Lower lobe of right lung (tissue), 2 donors: Measurements from ENCODE around the gene DNAJC6. TPM values are rescaled to one million over a fixed set of nuclear protein-coding genes. Genes with fewer than 3 reads are reported as not detected.

Experiments
- ATAC-seq, 2 donors: fragments of 200-7000 bp; cut with Tn5 transposase; one replicate each; pipeline ENCODE4 v1.9.1; 2020 to 2022; ENCODE audit warnings: mild to moderate bottlenecking in 2 of 2, moderate library complexity in 2 of 2
- DNase-seq: peaks from one replicate; pipeline ENCODE4 v3.0.0-alpha.2; 2020
- H3K27ac ChIP-seq: fragments of 200-600 bp; one replicate; pipeline ENCODE4 v1.8.0; 2022
- H3K27me3 ChIP-seq: fragments of 200-600 bp; one replicate; pipeline ENCODE4 v1.8.0; 2022; ENCODE audit warnings: low read depth
- H3K36me3 ChIP-seq: fragments of 200-600 bp; one replicate; pipeline ENCODE4 v1.8.0; 2022; ENCODE audit warnings: mild to moderate bottlenecking
- H3K4me1 ChIP-seq: fragments of 200-600 bp; one replicate; pipeline ENCODE4 v1.8.0; 2022
- H3K4me3 ChIP-seq: fragments of 200-600 bp; one replicate; pipeline ENCODE4 v1.8.0; 2022; ENCODE audit warnings: mild to moderate bottlenecking
- H3K9me3 ChIP-seq: fragments of 200-600 bp; one replicate; pipeline ENCODE4 v1.8.0; 2022
- intact Hi-C: fragments of 100-400 bp; cut with DNase I; formaldehyde crosslinking; loops from one replicate; pipeline ENCODE4 v1.11.0; 2022
- total RNA-seq: library from RNA; stranded (reverse); fragmentation: NEBNext Ultra II Directional; extraction: Animal tissue kit (Norgen Biotek cat#: 25700); gene quantifications from one replicate; pipeline ENCODE4 v1.2.1, GENCODE V29; 2021
- TF ChIP-seq, protein P1 (sequence below): fragments of 200-600 bp; IDR thresholded peaks from one replicate; pipeline ENCODE4 v1.8.0; 2022; ENCODE audit warnings: antibody characterized with exemption, mild to moderate bottlenecking
- donor health status: DM: no; HTN: yes; CAD: no; lungs with severe emphysema.

DNAJC6 gene
- total RNA-seq, 1 donor from 2014 or later: 10.5 TPM

- no peak for DNase-seq
- H3K9me3 ChIP-seq: no peaks in the 10 kb centered on the region
- H3K27ac ChIP-seq: no peak overlapping the region
Measured at GRCh38 chr1:65393928-65394327, 84.6 kb downstream of the DNAJC6 start.

DNA sequence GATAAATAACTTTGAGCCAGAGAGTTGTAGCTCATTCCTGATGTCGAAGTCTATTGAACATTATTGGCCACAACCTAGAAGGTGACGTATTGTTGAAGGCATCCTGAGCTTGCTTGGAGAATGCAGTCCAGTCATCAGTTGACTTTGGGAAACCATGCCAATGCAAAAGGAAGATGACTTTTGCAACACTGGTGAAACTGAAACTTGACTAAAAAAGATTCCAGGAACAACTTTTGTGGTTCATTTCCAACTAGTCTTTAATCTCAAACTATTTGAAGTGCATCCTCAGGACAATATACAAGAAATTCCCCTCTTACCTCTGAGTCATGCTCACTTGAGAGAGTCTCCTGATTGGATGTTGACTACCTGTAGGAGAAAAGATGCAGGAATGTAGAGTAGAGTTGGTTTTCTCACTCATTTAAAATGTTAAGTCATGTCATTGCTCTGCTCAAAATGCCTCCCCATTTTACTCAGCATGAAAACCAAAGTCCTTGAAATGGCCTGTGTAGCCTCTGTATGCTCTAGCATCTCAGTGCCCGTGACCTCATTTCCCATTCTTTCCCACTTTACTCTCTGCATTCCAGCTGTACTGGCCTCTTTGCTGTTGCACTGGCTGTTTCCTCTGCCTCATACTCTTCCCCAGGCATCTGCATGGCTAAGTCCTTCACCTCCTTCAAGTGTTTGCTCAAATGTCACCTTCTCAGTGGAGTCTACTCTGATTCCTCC, 86.7 kb downstream of the DNAJC6 start:
- intact Hi-C loops: no loop called here
- no peak overlapping the region for H3K4me3 ChIP-seq
- no peaks in the 10 kb centered on the region for H3K4me1 ChIP-seq
- no peak overlapping the region for H3K27ac ChIP-seq
- DNase-seq: no peak
- TF ChIP-seq, protein P1, sequence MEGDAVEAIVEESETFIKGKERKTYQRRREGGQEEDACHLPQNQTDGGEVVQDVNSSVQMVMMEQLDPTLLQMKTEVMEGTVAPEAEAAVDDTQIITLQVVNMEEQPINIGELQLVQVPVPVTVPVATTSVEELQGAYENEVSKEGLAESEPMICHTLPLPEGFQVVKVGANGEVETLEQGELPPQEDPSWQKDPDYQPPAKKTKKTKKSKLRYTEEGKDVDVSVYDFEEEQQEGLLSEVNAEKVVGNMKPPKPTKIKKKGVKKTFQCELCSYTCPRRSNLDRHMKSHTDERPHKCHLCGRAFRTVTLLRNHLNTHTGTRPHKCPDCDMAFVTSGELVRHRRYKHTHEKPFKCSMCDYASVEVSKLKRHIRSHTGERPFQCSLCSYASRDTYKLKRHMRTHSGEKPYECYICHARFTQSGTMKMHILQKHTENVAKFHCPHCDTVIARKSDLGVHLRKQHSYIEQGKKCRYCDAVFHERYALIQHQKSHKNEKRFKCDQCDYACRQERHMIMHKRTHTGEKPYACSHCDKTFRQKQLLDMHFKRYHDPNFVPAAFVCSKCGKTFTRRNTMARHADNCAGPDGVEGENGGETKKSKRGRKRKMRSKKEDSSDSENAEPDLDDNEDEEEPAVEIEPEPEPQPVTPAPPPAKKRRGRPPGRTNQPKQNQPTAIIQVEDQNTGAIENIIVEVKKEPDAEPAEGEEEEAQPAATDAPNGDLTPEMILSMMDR: no peak
- no peaks in the 10 kb centered on the region for H3K36me3 ChIP-seq
- peak; percentile 83 for ATAC-seq
- H3K9me3 ChIP-seq: no peaks in the 10 kb centered on the region
- H3K27me3 ChIP-seq: no peaks in the 10 kb centered on the region

More at GRCh38 chr1:65393928-65394327, 84.6 kb downstream of the DNAJC6 start:
- H3K27me3 ChIP-seq: no peaks in the 10 kb centered on the region
- H3K36me3 ChIP-seq: peaks cover 4% of the 10 kb centered on the region
- ATAC-seq: no peak
- intact Hi-C loops: no loop called here
- no peaks in the 10 kb centered on the region for H3K4me1 ChIP-seq
- TF ChIP-seq, protein P1: no peak
- no peak overlapping the region for H3K4me3 ChIP-seq

DNA sequence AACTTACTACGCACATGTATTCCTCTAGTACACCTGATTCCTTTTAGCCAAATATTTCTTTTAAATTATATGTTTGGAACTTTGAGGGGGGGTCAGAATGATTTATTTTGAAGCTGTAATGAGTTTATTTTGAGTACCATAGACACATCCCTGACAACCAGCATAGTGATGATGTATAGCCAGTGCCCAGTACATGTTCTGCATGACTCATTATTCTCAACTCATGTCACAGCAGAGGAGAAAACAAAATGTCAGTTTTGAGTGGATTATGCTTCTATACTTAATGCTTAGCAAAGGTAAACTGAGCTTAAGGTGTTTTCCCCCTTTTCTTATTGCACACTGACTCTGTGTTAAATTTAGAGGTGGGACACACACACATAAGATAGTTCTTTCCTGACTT, 88.7 kb downstream of the DNAJC6 start:
- Histone ChIP-seq H3K9me3 (no peaks in the 10 kb centered on the region), H3K36me3 (no peaks in the 10 kb centered on the region), H3K27ac (no peak overlapping the region), H3K4me3 (no peak overlapping the region), H3K27me3 (no peaks in the 10 kb centered on the region), H3K4me1 (no peaks in the 10 kb centered on the region)
- ATAC-seq (no peak), DNase-seq (no peak)
- TF ChIP-seq, protein P1: no peak
- intact Hi-C loops: no loop called here

DNA sequence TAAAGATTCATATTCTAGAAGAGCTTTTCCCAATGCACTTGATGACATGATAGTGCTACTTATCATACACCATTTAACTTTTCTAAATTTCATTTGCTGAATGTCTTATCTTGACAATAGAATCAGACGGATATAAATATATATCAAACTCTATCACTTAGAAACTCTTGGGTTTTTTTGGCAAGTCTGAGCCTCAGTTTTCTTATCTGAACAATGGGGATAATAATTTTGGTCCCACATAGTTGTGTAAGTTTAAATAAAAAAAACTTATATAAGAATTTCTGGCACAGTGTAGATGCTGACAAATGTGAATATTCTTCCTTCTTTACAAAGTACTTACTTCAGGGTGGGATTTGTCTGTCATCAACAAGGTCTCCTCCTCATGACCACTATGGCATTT, 89.7 kb downstream of the DNAJC6 start:
- Histone ChIP-seq H3K27me3 (no peaks in the 10 kb centered on the region), H3K4me1 (no peaks in the 10 kb centered on the region), H3K27ac (no peak overlapping the region), H3K36me3 (no peaks in the 10 kb centered on the region), H3K9me3 (no peaks in the 10 kb centered on the region), H3K4me3 (no peak overlapping the region)
- DNase-seq (no peak), ATAC-seq (no peak)
- TF ChIP-seq, protein P1: no peak
- intact Hi-C loops: no loop called here

- Histone ChIP-seq H3K27me3 (no peaks in the 10 kb centered on the region), H3K4me3 (no peak overlapping the region), H3K9me3 (no peaks in the 10 kb centered on the region), H3K4me1 (no peaks in the 10 kb centered on the region), H3K27ac (no peak overlapping the region), H3K36me3 (no peaks in the 10 kb centered on the region)
- ATAC-seq (no peak), DNase-seq (no peak)
- intact Hi-C loops: no loop called here
- TF ChIP-seq, protein P1: no peak
Measured at GRCh38 chr1:65401612-65402011, 92.3 kb downstream of the DNAJC6 start.
